Transverse colon (tissue), 4 donors: ENCODE data around the gene ASIC2.

Source experiments
- EP300 ChIP-seq: sonication (generic); formaldehyde crosslinking; IDR thresholded peaks from one replicate; pipeline ENCODE4 v1.6.1; 2017; ENCODE audit warnings: antibody characterized with exemption, low read depth
- POLR2A ChIP-seq: fragments of 450-650 bp; IDR thresholded peaks from one replicate; pipeline ENCODE4 v1.6.1; 2016; ENCODE audit warnings: antibody characterized with exemption, mild to moderate bottlenecking, moderate library complexity
- POLR2AphosphoS5 ChIP-seq, 3 donors: sonication (generic); formaldehyde crosslinking; IDR thresholded peaks; one replicate each; pipeline ENCODE4 v1.6.1; 2016; ENCODE audit warnings: antibody characterized with exemption in 3 of 3
- TF ChIP-seq, protein P1 (sequence below), 5 experiments: fragments of 200-600 bp in 3 of 5; fragments of 450-650 bp in 2 of 5; sonication (generic) in 3 of 5; IDR thresholded peaks; 1 replicate in 2 of 5; 2 replicates in 3 of 5; pipeline ENCODE4 v1.5.1; 2016 to 2017; ENCODE audit warnings: antibody characterized with exemption in 5 of 5, inconsistent platforms in 3 of 5, mild to moderate bottlenecking in 2 of 5, moderate library complexity in 1 of 5

DNA sequence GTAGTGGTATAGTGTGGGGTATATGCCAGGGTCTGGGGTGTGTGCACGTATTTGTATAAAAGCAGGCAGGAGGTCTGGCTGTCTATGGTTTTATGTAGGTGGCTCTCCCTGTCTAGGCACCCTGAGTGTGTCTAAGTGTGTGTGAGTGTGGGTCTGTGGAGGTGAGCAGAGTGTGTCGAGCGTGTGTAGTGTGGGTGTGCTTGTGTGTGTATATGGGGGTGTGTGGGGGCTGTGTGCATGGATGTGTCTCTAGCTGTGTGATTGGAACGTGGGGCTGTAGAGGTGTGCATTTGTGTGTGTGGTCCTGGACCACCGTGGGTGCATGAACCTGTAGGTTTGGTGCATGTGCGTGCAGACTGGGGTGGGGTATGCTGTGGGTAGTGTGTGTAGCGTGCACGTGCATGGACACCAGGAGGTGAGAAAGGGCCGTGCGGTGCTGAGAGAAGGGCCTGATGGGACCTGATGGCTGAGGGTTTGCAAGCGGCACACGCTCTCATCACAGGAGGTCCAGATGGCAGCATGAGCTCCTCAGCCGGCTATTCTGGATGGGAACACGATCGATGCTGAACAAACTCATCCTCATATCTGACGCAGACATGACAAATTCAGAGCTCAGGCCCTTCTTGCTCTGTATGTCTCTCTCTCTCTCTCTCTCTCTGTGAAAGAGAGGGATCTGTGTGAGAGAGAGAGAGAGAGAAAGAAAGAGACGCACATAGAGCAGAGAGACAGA lies 273.8 kb downstream of the ASIC2 start:
- no peak for TF ChIP-seq POLR2A
- TF ChIP-seq POLR2AphosphoS5 (IDR thresholded peaks at IDR 0.05) = no peak
- no peak for TF ChIP-seq EP300
- TF ChIP-seq, protein P1, sequence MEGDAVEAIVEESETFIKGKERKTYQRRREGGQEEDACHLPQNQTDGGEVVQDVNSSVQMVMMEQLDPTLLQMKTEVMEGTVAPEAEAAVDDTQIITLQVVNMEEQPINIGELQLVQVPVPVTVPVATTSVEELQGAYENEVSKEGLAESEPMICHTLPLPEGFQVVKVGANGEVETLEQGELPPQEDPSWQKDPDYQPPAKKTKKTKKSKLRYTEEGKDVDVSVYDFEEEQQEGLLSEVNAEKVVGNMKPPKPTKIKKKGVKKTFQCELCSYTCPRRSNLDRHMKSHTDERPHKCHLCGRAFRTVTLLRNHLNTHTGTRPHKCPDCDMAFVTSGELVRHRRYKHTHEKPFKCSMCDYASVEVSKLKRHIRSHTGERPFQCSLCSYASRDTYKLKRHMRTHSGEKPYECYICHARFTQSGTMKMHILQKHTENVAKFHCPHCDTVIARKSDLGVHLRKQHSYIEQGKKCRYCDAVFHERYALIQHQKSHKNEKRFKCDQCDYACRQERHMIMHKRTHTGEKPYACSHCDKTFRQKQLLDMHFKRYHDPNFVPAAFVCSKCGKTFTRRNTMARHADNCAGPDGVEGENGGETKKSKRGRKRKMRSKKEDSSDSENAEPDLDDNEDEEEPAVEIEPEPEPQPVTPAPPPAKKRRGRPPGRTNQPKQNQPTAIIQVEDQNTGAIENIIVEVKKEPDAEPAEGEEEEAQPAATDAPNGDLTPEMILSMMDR (IDR thresholded peaks at IDR 0.05) = no peak
